NOMO-1 (cell line): Measurements from ENCODE around the gene GPR32.
"Not testable (repeated sequence)": the region's sequence is repeated elsewhere in the genome, so short reads cannot be mapped to it uniquely, and the experiment has no call there.

Experiments used
- DNase-seq, 2 experiments: peaks; one replicate each; lab custom pipeline; 2025; ENCODE audit not compliant: unreplicated experiment in 2 of 2; lab: John Stamatoyannopoulos, UW

GPR32 gene

GRCh38 chr19:50779504-50780457 is 9.5 kb downstream of the GPR32 start:
- no peak for DNase-seq

GRCh38 chr19:50780753-50781435 is 10.6 kb downstream of the GPR32 start:
- no peak for DNase-seq

- not testable (repeated sequence) for DNase-seq
Observed at GRCh38 chr19:50783848-50784152, 13.5 kb downstream of the GPR32 start.

GRCh38 chr19:50784710-50785109 is 14.4 kb downstream of the GPR32 start:
- DNase-seq = no peak

GRCh38 chr19:50785329-50785728 is 15.1 kb downstream of the GPR32 start:
- DNase-seq = no peak

- no peak for DNase-seq
Observed at GRCh38 chr19:50790396-50790795, 20.1 kb downstream of the GPR32 start, which contains the start of gene ACP4. Gene ACP4 (plus strand): TSS chr19:50790415. CDS start chr19:50790415, 0 bp downstream.

GRCh38 chr19:50790922-50791467 is 20.7 kb downstream of the GPR32 start:
- DNase-seq = no peak

- DNase-seq = no peak
Observed at GRCh38 chr19:50791594-50792271, 21.5 kb downstream of the GPR32 start.

GRCh38 chr19:50792272-50793250 is 22.3 kb downstream of the GPR32 start:
- DNase-seq = no peak

GRCh38 chr19:50793558-50794065 is 23.3 kb downstream of the GPR32 start:
- DNase-seq = no peak

GRCh38 chr19:50794074-50794875 is 24.0 kb downstream of the GPR32 start:
- peak in 1 of 2 experiments; percentile 24 for DNase-seq

- DNase-seq = no peak
Observed at GRCh38 chr19:50794876-50795663, 24.8 kb downstream of the GPR32 start.

GRCh38 chr19:50795664-50796073 is 25.4 kb downstream of the GPR32 start:
- no peak for DNase-seq

GRCh38 chr19:50796128-50796633 is 25.9 kb downstream of the GPR32 start:
- DNase-seq = no peak

GRCh38 chr19:50796634-50797428 is 26.6 kb downstream of the GPR32 start:
- no peak for DNase-seq

GRCh38 chr19:50797429-50797780 is 27.1 kb downstream of the GPR32 start:
- DNase-seq = no peak
